ENCODE measurements around the gene IL1RAPL1.
"Not testable (repeated sequence)": the region's sequence is repeated elsewhere in the genome, so short reads cannot be mapped to it uniquely, and the experiment has no call there.

IL1RAPL1 gene

DNA sequence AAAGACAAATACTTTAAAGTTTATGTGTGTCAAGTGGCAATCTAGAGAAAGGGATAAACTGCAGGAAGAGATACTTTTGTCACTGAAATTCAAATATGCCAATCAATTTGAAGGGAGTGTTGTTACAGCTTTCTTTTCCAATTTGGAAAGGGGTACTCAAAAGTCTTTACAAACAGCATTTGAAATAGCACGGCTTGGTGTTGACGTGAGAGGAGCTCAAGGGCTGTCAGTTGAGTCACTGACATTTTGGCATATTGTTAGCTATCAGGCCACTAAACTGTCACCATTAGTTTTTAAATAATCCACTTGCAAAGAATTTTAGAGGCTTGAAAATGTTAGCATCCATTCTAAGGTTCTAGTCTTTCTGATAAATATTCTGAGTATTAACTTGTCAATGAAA, 698.4 kb downstream of the IL1RAPL1 start:
- no peak for DNase-seq

DNA sequence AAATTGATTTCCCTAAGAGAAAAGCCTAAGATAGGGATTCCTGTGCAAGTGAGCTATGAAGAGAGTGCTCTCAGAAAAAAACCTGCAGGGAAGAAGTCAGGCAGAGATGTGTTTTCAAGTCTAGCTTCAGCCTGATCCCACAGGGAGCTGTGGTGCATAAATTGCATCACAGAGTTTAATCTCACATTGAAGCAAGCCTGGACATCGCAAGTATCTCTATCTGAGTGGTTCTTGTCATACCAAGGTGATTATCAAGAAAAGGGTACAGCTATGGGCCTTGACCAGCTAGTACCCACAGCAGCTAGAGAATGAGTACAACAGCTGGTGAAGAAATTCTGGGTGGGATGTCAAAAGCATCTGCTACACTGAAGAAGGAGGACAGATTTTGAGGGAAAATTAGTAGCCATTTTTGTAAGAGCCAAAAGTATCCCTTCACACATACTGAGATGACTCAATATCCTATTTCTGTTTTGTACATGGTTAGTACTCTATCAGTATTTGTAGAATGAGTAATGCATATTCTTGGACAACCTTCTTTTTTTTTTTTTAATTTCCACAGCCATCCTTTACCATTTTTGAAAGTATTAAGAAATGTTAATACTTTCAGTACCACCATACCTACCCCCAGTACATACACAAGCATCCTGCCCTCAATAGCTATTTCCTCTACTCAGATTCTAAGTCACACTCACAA, 708.9 kb downstream of the IL1RAPL1 start:
- DNase-seq, result no peak

DNA sequence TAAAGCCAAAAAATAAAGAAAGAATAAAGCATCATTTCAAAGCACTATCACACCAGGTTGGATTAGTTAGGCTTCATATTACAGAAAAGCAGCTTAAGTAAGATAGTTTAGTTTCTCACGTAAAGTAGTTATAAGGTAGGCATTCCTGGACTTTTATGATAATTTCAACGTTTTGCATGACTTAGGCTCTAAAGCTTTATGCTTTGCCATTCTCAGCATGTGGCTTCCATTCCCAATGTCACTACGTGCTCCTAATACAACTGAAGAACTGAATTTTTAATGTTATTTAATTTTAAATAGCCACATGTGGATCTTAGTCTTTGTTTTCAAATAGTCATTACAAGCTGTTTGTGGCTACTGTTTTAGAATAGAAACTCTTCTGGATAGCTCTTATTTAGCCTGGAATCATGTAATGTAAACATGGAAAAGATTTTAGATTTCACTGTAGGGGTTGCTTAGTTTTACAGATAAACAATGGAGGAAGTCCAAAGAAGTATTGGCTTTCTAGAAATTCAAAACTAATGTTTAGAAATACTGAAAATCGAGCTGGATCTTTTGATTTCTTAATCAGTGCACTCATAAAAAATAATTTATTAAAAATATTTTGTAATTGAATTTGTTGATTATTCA, 710.0 kb downstream of the IL1RAPL1 start:
- no peak for DNase-seq

- DNase-seq, result no peak
Measured at GRCh38 chrX:29299684-29300083, 712.4 kb downstream of the IL1RAPL1 start.

DNA sequence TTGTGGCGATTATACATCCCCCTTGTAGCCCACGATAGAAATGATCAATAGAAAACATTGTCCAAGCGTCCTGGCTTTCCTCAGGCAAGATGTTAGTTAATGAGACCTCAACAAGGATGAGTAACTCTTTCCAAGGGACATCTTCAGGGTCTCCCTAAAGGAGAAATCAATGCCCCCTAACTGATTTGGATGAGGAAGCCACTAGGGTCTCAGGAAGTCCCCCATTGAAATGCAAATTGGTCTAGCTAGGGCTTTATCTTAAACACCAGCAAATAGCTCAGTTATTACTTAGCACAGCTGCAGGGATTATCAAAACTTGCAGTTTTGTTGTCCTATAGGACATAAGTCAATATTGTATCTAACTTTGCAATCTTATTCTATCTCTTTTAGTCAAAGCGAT, 721.5 kb downstream of the IL1RAPL1 start:
- no peak for DNase-seq

DNA sequence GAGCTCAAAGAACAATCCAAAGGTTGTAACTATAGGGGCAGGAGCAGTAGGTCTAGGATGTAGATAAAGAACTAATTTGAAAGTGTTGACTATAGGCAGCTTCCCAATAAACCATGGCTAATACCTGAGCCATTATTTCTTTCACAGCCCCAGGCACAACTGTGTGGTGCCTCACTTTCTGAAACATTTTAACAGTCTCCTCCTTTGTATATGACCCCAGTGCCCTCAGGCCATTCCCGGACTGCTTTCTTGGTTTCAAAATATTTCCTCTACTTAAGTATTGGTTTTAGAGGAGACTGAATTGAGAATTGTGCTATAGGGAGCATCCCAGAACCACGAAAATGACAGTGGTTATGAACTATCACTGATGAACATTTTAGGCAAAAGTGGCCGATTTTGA, 728.7 kb downstream of the IL1RAPL1 start:
- no peak for DNase-seq

GRCh38 chrX:29318012-29318411, 730.8 kb downstream of the IL1RAPL1 start:
- no peak for DNase-seq

DNA sequence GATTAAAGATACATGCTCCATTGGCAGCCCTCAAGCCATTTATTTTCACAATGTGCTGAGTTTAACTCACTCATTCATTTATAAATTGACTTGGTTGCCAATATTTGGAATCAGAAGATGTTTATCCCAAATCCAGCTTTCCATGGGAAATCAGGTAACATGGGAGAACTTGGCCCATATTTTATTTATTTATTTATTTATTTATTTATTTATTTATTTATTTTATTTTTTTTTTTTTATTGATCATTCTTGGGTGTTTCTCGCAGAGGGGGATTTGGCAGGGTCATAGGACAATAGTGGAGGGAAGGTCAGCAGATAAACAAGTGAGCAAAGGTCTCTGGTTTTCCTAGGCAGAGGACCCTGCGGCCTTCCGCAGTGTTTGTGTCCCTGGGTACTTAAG, 745.2 kb downstream of the IL1RAPL1 start:
- not testable (repeated sequence) for DNase-seq

GRCh38 chrX:29333091-29333490, 745.8 kb downstream of the IL1RAPL1 start:
- DNase-seq, result not testable (repeated sequence)

DNA sequence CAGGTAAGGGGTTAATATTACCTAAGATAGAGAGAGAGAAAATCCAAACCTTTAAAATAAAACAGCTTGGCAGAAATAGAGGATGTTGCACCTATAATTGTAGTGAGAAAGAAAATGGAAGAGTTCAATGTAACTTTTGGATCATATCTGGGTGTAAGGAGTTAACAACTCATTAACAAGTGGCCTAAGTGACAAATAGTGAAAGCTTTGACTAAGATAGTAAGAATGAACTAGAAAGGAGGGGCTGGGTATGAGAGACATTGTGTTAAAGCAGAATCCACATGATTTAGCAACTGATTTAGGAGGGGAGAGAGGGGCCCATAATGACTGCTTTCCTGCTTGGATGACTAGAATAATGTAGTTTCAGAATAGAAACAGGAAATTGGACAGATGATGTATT, 761.0 kb downstream of the IL1RAPL1 start:
- no peak for DNase-seq

GRCh38 chrX:29359276-29359675, 772.0 kb downstream of the IL1RAPL1 start:
- DNase-seq, result no peak

DNA sequence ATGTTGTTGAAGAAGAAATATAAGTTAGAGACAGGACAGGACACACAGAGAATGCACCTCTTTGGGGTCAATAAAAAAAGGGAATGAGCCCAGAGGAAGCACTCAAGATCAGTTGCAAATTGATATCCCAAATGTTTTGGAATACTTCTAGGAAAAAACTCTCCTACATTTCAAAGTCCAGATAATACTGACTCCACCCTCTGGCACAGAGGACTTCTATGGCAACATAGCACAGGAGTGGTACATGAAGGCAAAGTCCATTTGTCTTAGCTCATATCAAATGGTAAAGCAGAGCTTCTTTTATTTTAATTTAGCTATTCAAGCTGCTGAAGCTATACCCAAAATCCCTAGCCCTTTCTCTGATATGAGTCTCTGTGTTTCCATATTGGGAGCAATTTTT, 787.5 kb downstream of the IL1RAPL1 start:
- DNase-seq, result not testable (repeated sequence)

DNA sequence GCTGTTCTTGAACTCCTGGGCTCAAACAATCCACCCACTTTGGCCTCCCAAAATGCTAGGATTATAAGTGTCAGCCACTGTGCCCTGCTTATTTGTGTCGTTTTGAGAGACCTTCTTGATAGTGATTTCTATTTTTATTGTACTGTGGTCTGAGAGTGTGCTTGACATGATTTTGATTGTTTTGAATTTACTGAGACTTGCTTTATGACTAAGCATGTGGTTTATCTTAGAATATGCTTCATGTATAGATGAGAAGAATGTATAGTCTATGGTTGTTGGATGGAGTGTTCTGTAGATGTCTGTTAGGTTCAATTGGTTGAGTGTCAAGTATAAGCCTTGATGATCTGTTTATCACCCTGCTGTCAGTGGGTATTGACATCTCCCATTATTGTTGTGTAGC, 789.3 kb downstream of the IL1RAPL1 start:
- no peak for DNase-seq

GRCh38 chrX:29382811-29383210, 795.6 kb downstream of the IL1RAPL1 start:
- no peak for DNase-seq

GRCh38 chrX:29388509-29388908, 801.3 kb downstream of the IL1RAPL1 start:
- DNase-seq, result no peak

- no peak for DNase-seq
Measured at GRCh38 chrX:29397506-29397905, 810.3 kb downstream of the IL1RAPL1 start.

- no peak for DNase-seq
Measured at GRCh38 chrX:29407357-29407756, 820.1 kb downstream of the IL1RAPL1 start.

DNA sequence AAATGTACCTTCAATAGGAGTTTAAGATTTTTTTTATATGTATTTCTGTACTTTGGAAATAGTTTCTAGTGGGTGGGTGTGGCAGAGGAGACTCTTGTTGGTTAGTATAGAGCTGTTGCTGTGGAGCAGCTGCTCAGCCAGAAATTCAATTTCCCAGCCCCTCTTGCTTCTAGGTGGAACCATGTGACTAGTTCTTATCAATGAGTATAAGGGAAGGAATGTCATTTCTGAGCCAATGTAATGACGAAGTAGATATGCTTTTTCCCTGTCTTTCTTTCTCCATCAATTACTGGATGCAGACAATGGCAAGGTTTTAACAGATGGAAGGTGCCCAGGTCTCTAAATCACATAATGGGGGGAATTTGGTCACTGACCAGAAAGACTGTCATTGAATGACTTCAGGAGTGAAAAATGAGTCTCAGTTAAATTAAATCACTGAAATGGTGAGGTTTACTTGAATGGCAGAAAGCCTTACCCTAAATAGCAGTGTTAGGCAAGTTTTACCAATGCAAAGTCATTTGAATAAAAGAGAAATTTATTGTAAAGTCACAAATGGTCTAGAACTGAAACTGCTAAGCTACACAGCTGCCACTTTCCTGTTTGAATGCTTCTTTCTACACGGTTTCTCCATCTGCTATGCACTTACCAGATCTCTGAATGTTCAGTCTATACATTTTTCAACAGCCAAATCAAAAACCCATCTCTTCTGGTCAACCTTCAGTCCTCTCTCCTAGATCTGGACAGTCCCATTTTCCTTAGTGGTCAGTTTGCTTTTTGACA, 832.7 kb downstream of the IL1RAPL1 start:
- no peak for DNase-seq

DNA sequence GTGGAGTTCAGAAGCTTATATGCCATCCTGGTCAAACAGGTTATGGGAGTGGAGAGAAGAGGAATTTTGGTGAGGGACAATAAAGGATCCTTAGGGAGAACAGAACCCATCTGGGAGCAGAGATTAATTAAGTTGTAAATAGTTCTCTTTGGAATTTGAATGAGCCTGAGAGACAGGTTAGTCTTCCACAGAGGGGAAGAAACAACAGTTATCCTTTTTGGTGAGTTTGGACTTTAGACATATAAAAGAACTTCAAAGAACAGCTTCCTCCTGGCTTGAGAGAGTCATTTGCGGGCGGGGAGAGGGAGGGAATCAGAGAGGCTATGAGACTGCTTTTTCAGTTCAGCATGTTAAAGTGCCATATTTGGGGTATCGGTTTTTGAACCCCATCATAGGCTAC, 834.8 kb downstream of the IL1RAPL1 start:
- DNase-seq, result no peak

DNA sequence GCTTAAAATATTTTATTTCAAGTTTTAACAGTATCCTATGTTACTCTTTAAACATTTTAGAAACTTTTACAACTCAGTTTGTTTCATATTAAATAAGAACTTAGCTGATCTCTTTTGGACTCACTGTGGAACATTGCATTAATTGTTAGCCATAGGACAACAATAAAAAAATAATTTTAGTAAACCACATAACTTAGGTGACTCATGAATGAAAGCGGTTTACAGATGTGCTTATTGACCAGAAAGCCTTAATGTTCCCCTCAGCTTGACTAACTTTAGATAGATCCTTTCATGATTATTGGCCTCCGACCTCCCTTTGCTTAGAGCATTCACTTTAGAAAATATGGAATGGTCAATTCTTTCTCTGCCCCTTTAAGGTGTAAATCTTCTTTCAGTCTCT, 844.6 kb downstream of the IL1RAPL1 start:
- no peak for DNase-seq

- no peak for DNase-seq
Measured at GRCh38 chrX:29432534-29432933, 845.3 kb downstream of the IL1RAPL1 start.

GRCh38 chrX:29434939-29435338, 847.7 kb downstream of the IL1RAPL1 start:
- DNase-seq, result no peak

DNA sequence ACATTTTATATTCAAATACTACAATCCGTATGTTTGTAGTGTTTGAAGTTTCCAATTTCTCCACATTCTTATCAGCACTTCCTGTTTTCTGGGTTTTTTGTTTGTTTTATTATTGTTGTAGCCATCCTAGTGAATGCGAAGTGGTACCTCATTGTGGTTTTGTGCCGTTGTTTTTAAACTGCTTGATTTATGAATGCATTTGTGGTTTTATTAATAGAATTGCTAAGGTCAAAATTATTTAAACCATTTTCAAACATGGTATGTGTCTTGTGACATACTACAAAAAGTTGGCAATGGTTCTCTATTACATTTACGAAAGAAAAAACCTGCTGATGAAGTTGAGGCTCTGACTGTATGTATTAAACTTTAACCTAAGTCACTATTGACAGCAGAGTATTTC, 848.1 kb downstream of the IL1RAPL1 start:
- no peak for DNase-seq

GRCh38 chrX:29447867-29448266, 860.6 kb downstream of the IL1RAPL1 start:
- no peak for DNase-seq
